Erythroblast (primary cell): ENCODE results near the gene PRKCE.

Experiments used
- GATA1 ChIP-seq: IDR thresholded peaks from 2 replicates; pipeline ENCODE4 v1.6.1; 2011; ENCODE audit warnings: low read depth, mild to moderate bottlenecking, control low read depth, low read length, moderate library complexity
- POLR2A ChIP-seq: IDR thresholded peaks from 2 replicates; pipeline ENCODE4 v1.6.1; 2011; ENCODE audit warnings: mild to moderate bottlenecking, low read length

DNA sequence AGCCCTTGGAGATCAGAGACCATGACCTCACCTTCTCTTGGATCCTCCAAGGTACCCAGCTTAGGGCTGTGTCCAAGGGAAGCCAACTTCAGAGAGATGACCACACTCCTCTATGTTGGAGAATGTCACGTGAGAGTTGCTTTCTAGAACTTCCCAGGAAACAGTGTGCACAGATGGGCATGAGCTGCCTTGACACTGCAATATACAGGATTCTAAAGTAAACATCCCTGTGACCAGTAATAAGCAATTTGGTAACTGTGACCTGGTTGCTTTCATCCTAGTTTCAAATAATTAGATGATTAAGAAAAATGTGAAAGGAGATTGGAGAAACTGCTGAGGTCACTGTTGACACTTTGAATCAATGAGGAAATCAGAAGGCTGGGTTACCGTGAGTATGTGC, 464.7 kb downstream of the PRKCE start:
- TF ChIP-seq POLR2A (no peak), GATA1 (no peak)
